ENCODE results near the gene SEMA5B.

Gene SEMA5B

GRCh38 chr3:122948408-122948807 lies 79.2 kb downstream of the SEMA5B start:
- in situ Hi-C loops (cut with HindIII; ENCODE audit: low sequenced_read_pairs) = no loop called here

- in situ Hi-C loops (cut with HindIII; ENCODE audit: low sequenced_read_pairs) = no loop called here
Measured at GRCh38 chr3:122947738-122948137, 79.8 kb downstream of the SEMA5B start.

- in situ Hi-C loops (cut with HindIII; ENCODE audit: low sequenced_read_pairs) = no loop called here
Measured at GRCh38 chr3:122947196-122947595, 80.4 kb downstream of the SEMA5B start.

DNA sequence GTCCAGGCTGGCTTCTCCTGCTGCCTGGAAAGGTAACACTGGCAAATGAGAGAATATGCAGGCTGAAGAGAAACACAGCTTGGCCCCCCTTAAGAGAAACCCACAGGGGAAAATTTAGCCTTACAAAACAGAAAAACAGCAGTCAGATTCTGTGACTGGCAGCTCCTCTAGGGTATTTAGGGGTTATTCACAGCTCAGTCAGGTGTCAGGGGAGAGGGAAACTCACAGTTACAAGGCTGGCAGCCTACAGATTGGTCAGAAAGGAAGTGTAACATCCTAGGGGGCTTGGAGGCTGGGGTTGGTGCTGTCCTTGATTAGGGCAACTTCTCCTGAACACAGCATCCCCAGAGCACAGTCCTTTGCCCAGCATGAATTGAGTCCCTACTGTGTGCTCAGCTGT lies 81.4 kb downstream of the SEMA5B start:
- in situ Hi-C loops (cut with HindIII; ENCODE audit: low sequenced_read_pairs) = no loop called here

GRCh38 chr3:122945230-122945629 lies 82.3 kb downstream of the SEMA5B start:
- in situ Hi-C loops (cut with HindIII; ENCODE audit: low sequenced_read_pairs) = no loop called here

DNA sequence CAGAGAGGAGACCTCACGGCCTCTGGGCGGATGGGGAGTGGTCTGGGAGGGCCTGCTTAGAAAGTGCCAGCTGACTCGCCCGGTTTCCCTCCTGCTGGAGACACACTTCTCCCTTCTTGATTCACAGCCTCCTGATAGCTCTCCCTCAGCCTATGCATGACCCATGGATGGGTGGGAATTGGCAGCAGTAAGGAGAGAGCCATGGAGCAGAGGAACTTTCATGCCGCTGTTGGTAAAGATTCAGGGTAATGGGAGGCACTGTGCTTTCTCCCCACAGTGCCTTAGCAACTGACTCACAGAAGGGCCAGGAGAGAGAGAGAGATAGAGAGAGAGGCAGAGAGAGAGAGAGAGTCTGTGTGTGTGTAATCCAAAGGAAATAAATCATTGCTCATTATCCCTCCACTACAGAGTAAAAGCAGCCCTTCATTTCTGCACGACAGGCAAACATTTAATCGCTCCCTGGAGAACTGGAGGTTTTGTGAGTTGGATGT lies 82.8 kb downstream of the SEMA5B start:
- in situ Hi-C loops (cut with HindIII; ENCODE audit: low sequenced_read_pairs) = no loop called here

GRCh38 chr3:122943828-122944190 lies 83.8 kb downstream of the SEMA5B start:
- in situ Hi-C loops (cut with HindIII; ENCODE audit: low sequenced_read_pairs) = no loop called here

DNA sequence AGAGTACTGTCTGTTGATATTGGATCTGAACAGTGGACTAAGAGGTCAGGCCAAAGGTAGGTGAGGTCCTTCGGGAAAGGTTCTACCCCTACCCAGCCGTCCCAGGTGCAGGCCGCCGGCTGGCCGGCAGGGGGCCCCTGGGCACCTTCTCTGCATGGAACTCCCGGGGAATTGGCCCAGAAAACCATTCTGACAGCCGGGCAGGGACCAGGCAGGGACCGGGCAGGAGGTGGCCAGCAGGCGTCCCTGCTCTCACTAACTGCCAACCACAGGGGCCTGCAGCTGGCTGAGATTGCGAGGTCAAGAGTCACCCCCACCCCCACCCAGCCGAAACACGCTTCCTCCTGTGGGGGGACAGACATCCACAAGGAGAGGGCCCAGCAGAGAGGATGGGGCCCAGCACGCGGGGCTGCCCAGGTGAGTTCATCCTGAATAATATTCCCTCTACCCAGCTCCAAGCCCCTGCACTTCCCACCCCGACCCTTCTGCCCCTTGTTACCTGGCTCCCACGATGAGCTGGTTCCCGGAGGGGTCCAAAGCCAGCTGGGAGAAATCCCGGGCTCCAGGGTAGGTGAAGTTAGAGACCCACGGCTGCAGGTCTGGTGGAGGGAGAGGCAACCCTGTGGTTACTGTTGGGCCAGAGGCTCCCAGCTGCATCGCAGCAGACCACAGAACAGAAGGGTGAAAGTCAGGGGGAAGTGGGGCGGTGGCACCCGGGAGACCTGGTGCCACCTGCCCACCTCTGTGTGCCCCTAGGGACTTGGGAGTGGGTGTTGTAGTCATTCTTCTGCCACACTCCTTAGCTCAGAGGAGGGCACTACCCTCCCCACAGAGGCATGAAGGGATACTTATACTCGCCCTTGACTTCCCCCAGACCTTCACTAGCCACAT lies 84.4 kb downstream of the SEMA5B start:
- in situ Hi-C loops (cut with HindIII; ENCODE audit: low sequenced_read_pairs) = no loop called here

DNA sequence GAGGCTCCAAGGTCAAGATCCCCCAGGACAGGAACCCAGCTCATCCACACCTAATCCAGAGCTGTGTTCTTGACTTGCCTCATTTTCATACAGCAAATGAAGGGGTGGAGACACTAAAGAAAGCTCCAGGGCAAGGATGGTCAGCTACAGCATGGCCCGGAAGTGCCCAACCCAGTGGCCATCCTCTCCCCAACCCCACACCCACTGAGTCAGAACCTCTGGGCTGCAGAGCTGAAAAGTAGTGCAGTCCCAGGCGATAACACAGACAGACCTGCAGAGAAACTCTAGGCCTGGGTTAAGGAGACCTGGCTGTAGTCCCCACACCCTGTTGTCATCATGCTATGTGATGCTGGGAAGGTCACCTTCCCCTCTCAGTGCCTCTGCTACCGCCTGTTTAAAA lies 85.3 kb downstream of the SEMA5B start:
- in situ Hi-C loops (cut with HindIII; ENCODE audit: low sequenced_read_pairs) = no loop called here

GRCh38 chr3:122941228-122942206 lies 86.0 kb downstream of the SEMA5B start:
- in situ Hi-C loops (cut with HindIII; ENCODE audit: low sequenced_read_pairs) = no loop called here

- in situ Hi-C loops (cut with HindIII; ENCODE audit: low sequenced_read_pairs) = no loop called here
Measured at GRCh38 chr3:122940628-122941086, 86.9 kb downstream of the SEMA5B start.

DNA sequence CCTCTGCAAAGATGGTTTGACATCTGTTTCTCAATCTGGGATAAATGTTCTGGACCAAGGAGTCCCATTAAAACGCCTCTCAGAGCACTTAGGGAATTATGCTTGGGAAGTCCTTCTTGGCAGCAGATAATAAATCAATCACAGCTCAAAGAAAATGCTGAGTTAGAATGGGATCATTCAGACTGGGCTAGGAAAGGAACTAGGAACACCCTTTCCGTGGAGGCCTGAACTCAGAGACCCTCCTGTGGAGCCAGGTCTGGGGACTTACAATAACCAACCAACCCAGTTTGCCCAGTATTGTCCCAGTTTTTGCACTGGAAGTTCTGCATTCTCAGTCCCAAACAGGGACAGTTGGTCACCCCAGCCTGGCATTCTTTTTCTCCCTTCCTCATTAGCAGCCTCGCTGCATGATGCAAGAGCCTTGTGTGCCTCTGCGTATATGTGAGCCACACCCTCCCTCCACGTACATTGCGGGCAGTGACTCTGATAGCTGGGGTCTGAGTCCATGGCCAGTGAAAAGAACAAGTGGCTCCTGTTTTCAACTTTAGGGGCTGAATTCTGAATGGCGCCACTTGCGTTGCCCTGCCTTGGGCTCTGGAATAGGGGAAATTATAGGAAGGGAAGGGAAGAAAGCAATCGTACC lies 88.7 kb downstream of the SEMA5B start:
- in situ Hi-C loops (cut with HindIII; ENCODE audit: low sequenced_read_pairs) = no loop called here

DNA sequence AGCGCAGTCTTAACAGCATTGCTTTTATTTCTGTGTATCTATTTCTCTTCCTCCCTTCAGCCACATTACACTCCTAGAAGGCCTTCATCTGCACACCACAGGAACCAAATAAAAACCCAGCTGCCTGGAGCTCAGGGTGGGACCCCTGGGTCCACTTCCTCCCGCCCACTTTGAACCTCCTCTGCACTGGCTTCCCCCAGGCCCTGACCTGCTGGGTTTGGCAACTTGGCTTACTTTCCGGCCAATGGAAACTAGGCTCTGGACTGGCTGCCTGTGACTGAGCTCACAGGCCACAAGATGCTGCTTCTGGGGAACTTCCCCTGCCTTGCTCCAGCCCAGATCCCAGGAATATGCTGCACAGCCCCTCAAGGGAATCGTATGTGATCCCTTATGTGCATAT lies 89.8 kb downstream of the SEMA5B start:
- in situ Hi-C loops (cut with HindIII; ENCODE audit: low sequenced_read_pairs) = no loop called here

GRCh38 chr3:122936986-122937385 lies 90.6 kb downstream of the SEMA5B start:
- in situ Hi-C loops (cut with HindIII; ENCODE audit: low sequenced_read_pairs) = no loop called here

- in situ Hi-C loops (cut with HindIII; ENCODE audit: low sequenced_read_pairs) = no loop called here
Measured at GRCh38 chr3:122936335-122936734, 91.2 kb downstream of the SEMA5B start.

GRCh38 chr3:122934251-122934650 lies 93.3 kb downstream of the SEMA5B start:
- in situ Hi-C loops (cut with HindIII; ENCODE audit: low sequenced_read_pairs) = no loop called here

- in situ Hi-C loops (cut with HindIII; ENCODE audit: low sequenced_read_pairs) = no loop called here
Measured at GRCh38 chr3:122932251-122932967, 95.2 kb downstream of the SEMA5B start.

- in situ Hi-C loops (cut with HindIII; ENCODE audit: low sequenced_read_pairs) = no loop called here
Measured at GRCh38 chr3:122931636-122932035, 95.9 kb downstream of the SEMA5B start.

DNA sequence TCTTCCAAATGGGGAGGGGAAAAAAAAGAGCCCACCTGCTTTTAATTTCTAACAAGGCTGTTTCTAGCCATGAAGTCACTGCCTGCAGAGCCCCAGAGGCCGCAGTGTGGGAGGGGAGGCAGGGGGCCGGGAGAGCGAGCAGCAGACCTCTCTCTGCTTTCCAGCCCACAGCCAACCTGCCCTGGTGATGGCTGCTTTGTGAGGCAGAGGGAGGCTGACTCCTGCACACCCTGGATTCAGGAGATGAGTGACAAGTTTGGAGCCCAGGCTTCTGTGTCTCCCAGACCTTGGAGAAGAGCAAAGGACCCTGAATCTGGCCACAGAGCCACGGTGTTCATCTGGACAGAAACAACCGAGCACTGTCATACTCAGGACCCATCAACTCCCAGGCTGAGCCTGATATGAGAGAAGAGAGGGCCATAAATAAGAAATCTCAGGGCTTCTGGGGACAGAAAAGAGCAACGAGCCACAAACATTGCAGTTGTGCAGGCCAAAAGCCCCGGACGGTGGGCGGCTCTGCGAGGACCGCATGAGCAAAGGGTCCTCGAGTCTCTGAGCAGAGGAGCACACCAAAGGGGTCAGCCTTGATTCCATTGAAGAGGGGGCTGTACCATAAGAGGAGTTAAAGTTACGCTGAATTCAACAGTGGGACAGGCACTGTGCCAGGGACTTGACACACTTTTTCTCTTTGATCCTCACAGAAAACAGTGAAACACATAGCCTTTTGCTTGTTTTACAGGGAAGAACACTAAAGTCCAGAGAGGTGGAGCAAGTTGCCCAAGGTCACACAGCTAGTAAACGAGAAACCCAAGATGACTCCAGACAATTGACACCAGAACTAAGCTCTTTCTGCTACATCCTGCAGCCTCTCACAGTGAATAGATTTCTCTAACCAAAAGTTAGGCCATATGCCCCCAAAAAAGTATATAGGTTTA lies 97.2 kb downstream of the SEMA5B start:
- in situ Hi-C loops (cut with HindIII; ENCODE audit: low sequenced_read_pairs) = no loop called here

All from DLD1 (cell line).